K562 (cell line): ENCODE results near the gene CRABP2.

Experiments
- ESRRA ChIP-seq: fragments of 450-650 bp; IDR thresholded peaks from 2 replicates; pipeline ENCODE4 v1.6.1; 2014; ENCODE audit warnings: low read depth, mild to moderate bottlenecking, moderate library complexity, borderline replicate concordance
- EZH2 ChIP-seq: IDR thresholded peaks from 2 replicates; pipeline ENCODE4 v1.6.1; 2012; ENCODE audit warnings: low read depth, mild to moderate bottlenecking, inconsistent platforms, low read length, borderline replicate concordance
- GTF2E2 ChIP-seq: fragments of 200-800 bp; sonication (Bioruptor generic); IDR thresholded peaks from 2 replicates; pipeline ENCODE4 v1.6.1; 2016; ENCODE audit warnings: missing genetic modification characterization, missing compliant biosample characterization
- GTF2F1 ChIP-seq: IDR thresholded peaks from 2 replicates; pipeline ENCODE4 v1.6.1; 2011; ENCODE audit warnings: low read depth, low read length, improper control_type of control experiment
- MCM3 ChIP-seq: fragments of 450-650 bp; IDR thresholded peaks from 2 replicates; pipeline ENCODE4 v1.6.1; 2016
- RAD51 ChIP-seq: fragments of 450-650 bp; IDR thresholded peaks from 2 replicates; pipeline ENCODE4 v1.7.1; 2016; ENCODE audit warnings: low read depth, mild to moderate bottlenecking, borderline replicate concordance
- SREBF2 ChIP-seq: sonication (generic); formaldehyde crosslinking; IDR thresholded peaks from 2 replicates; pipeline ENCODE4 v1.4.0; 2020; ENCODE audit warnings: mild to moderate bottlenecking, missing genetic modification reagents
- TF ChIP-seq, protein P1 (sequence below), 3 experiments: IDR thresholded peaks in 2 of 3; conservative IDR thresholded peaks in 1 of 3; 2 replicates each; pipeline ENCODE4 v1.5.1; 2011 to 2012; ENCODE audit warnings: low read length in 3 of 3, mild to moderate bottlenecking in 3 of 3, control low read depth in 2 of 3, improper control_type of control experiment in 1 of 3, inconsistent platforms in 1 of 3, low read depth in 1 of 3, mixed read lengths in 1 of 3, moderate library complexity in 1 of 3; ENCODE audit not compliant: insufficient read depth in 2 of 3
- TF ChIP-seq, protein P2 (sequence below), 2 experiments: fragments of 450-650 bp in 1 of 2; sonication (generic) in 1 of 2; formaldehyde crosslinking; conservative IDR thresholded peaks; 2 replicates each; pipeline versions ENCODE4 v1.4.0 to v1.8.1; 2020 to 2022; ENCODE audit warnings: mild to moderate bottlenecking in 1 of 2, missing genetic modification reagents in 1 of 2

DNA sequence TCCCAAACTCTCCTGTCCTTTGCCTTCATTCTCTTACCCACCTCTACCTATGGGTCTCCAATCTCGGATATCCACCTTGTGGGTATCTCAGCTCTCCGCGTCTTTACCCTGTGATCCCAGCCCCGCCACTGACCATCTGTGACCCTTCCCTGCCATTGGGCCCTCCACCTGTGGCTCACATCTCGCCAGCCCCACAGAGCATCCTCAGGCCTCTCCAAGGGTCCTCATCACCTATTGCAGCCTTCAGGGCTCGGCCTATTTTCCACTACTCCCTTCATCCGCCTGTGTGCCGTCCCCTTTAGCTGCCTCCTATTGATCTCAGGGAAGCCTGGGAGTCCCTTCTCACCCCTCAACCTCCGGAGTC lies 52.4 kb downstream of the CRABP2 start:
- TF ChIP-seq GTF2E2 (tag) (no peak), SREBF2 (no peak), EZH2 (no peak), ESRRA (no peak), GTF2F1 (no peak), MCM3 (no peak), RAD51 (no peak)
- TF ChIP-seq, protein P1, sequence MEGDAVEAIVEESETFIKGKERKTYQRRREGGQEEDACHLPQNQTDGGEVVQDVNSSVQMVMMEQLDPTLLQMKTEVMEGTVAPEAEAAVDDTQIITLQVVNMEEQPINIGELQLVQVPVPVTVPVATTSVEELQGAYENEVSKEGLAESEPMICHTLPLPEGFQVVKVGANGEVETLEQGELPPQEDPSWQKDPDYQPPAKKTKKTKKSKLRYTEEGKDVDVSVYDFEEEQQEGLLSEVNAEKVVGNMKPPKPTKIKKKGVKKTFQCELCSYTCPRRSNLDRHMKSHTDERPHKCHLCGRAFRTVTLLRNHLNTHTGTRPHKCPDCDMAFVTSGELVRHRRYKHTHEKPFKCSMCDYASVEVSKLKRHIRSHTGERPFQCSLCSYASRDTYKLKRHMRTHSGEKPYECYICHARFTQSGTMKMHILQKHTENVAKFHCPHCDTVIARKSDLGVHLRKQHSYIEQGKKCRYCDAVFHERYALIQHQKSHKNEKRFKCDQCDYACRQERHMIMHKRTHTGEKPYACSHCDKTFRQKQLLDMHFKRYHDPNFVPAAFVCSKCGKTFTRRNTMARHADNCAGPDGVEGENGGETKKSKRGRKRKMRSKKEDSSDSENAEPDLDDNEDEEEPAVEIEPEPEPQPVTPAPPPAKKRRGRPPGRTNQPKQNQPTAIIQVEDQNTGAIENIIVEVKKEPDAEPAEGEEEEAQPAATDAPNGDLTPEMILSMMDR (IDR thresholded peaks at IDR 0.05 in 2 of 3, conservative IDR thresholded peaks at IDR 0.05 in 1 of 3; ENCODE audit: insufficient read depth in 2 of 3, low read depth in 1 of 3, low read length in 3 of 3), result no peak
- TF ChIP-seq, protein P2, sequence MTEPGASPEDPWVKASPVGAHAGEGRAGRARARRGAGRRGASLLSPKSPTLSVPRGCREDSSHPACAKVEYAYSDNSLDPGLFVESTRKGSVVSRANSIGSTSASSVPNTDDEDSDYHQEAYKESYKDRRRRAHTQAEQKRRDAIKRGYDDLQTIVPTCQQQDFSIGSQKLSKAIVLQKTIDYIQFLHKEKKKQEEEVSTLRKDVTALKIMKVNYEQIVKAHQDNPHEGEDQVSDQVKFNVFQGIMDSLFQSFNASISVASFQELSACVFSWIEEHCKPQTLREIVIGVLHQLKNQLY (CRISPR knock-in tag; conservative IDR thresholded peaks at IDR 0.05), result no peak
